PC-9 (cell line): Measurements from ENCODE around the gene MLANA. TPM values are rescaled to one million over a fixed set of nuclear protein-coding genes. Genes with fewer than 3 reads are reported as not detected.

Source experiments
- BruUV-seq: library from RNA; stranded (reverse); fragments of 400-500 nt; replicated peaks from 2 replicates; lab custom pipeline; 2021; lab: Mats Ljungman, UMichigan
- CTCF ChIA-PET: fragments of 300-600 bp; sonication (Branson Sonifier 250); formaldehyde crosslinking; loops from one replicate; lab custom pipeline; 2022; ENCODE audit warnings: antibody characterized with exemption; lab: Charles Lee
- POLR2A ChIA-PET: fragments of 300-600 bp; sonication (Branson Sonifier 250); formaldehyde crosslinking; loops from one replicate; lab custom pipeline; 2022; ENCODE audit warnings: antibody characterized with exemption; ENCODE audit not compliant: unreplicated experiment; lab: Charles Lee
- DNase-seq, 2 experiments: peaks; one replicate each; pipeline versions ENCODE4 v3.0.0 to v3.0.0-alpha.2; 2015 to 2022; ENCODE audit warnings: mixed read lengths in 1 of 2
- H2AFZ ChIP-seq: fragments of 200-600 bp; sonication (generic); 2 replicates; pipeline ENCODE4 v1.8.1; 2017; ENCODE audit warnings: antibody characterized with exemption
- H3F3A ChIP-seq: fragments of 200-600 bp; sonication (generic); 2 replicates; pipeline ENCODE4 v1.8.1; 2017; ENCODE audit warnings: antibody characterized with exemption, mild to moderate bottlenecking, low read depth; ENCODE audit not compliant: insufficient read depth
- H3K27ac ChIP-seq: fragments of 200-600 bp; sonication (generic); 2 replicates; pipeline ENCODE4 v1.6.1; 2016; ENCODE audit warnings: mixed run types
- H3K27me3 ChIP-seq: fragments of 200-600 bp; sonication (generic); 2 replicates; pipeline ENCODE4 v1.6.1; 2016; ENCODE audit warnings: low read depth, mixed run types; ENCODE audit not compliant: insufficient read depth
- H3K36me3 ChIP-seq: fragments of 200-600 bp; sonication (generic); 2 replicates; pipeline ENCODE4 v1.6.1; 2016; ENCODE audit warnings: low read depth, mixed run types
- H3K4me1 ChIP-seq: fragments of 200-600 bp; sonication (generic); replicated peaks from 2 replicates; pipeline ENCODE4 v1.6.1; 2016; ENCODE audit warnings: mixed run types; ENCODE audit not compliant: insufficient read depth
- H3K4me2 ChIP-seq: fragments of 200-600 bp; sonication (generic); 2 replicates; pipeline ENCODE4 v1.6.1; 2017; ENCODE audit warnings: mixed run types
- H3K4me3 ChIP-seq: fragments of 200-600 bp; sonication (generic); 2 replicates; pipeline ENCODE4 v1.6.1; 2016; ENCODE audit warnings: mixed run types
- H3K79me2 ChIP-seq: fragments of 200-600 bp; sonication (generic); 2 replicates; pipeline ENCODE4 v1.6.1; 2017; ENCODE audit warnings: low read depth, mixed run types
- H3K9me2 ChIP-seq: fragments of 200-600 bp; sonication (generic); 2 replicates; pipeline ENCODE4 v1.8.1; 2017; ENCODE audit warnings: mild to moderate bottlenecking; ENCODE audit not compliant: insufficient read depth
- H3K9me3 ChIP-seq: fragments of 200-600 bp; sonication (generic); 2 replicates; pipeline ENCODE4 v1.8.1; 2016; ENCODE audit warnings: low read depth; ENCODE audit not compliant: insufficient read depth
- H4K20me1 ChIP-seq: fragments of 200-600 bp; sonication (generic); 2 replicates; pipeline ENCODE4 v1.8.1; 2017; ENCODE audit not compliant: insufficient read depth
- EZH2 ChIP-seq: fragments of 200-600 bp; sonication (generic); IDR thresholded peaks from 2 replicates; pipeline ENCODE4 v1.8.0; 2017; ENCODE audit warnings: antibody characterized with exemption, low read depth
- intact Hi-C: fragments of 100-400 bp; cut with micrococcal nuclease; formaldehyde crosslinking; loops from one replicate; pipeline ENCODE4 v1.10.0; 2022; ENCODE audit not compliant: unreplicated experiment
- total RNA-seq: library from RNA; stranded (reverse); gene quantifications from 2 replicates; pipeline ENCODE4 v1.2.3, GENCODE V29; 2021
- TF ChIP-seq, protein P1 (sequence below): fragments of 200-600 bp; sonication (generic); conservative IDR thresholded peaks from 2 replicates; pipeline ENCODE4 v1.6.1; 2017; ENCODE audit warnings: mixed run types, antibody characterized with exemption, mild to moderate bottlenecking, moderate library complexity

MLANA gene
- total RNA-seq, 1 experiment from 2014 or later: not detected

DNA sequence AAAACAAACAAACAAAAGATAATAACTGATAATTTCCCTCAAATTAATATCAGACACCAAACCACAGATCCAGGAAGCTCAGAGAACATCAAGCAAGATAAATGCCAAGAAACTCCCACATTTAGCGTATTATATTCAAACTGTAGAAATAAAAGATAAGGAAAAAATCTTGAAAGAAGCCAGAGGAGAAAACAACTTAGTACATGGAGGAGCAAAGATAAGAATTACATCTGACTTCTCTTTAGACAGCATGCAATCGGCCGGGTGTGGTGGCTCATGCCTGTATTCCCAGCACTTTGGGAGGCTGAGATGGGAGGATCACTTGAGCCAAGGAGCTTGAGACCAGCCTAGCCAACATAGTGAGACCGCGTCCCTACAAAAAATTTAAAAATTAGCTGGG lies 17.2 kb upstream of the MLANA start:
- no peaks in the 10 kb centered on the region for H3K36me3 ChIP-seq
- no peak for TF ChIP-seq EZH2
- TF ChIP-seq, protein P1, sequence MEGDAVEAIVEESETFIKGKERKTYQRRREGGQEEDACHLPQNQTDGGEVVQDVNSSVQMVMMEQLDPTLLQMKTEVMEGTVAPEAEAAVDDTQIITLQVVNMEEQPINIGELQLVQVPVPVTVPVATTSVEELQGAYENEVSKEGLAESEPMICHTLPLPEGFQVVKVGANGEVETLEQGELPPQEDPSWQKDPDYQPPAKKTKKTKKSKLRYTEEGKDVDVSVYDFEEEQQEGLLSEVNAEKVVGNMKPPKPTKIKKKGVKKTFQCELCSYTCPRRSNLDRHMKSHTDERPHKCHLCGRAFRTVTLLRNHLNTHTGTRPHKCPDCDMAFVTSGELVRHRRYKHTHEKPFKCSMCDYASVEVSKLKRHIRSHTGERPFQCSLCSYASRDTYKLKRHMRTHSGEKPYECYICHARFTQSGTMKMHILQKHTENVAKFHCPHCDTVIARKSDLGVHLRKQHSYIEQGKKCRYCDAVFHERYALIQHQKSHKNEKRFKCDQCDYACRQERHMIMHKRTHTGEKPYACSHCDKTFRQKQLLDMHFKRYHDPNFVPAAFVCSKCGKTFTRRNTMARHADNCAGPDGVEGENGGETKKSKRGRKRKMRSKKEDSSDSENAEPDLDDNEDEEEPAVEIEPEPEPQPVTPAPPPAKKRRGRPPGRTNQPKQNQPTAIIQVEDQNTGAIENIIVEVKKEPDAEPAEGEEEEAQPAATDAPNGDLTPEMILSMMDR: no peak
- no peak overlapping the region for H3K27ac ChIP-seq
- no peaks in the 10 kb centered on the region for H4K20me1 ChIP-seq
- intact Hi-C loops: no loop called here
- DNase-seq: no peak
- peaks cover 6% of the 10 kb centered on the region; the same call in 1 of the 2 replicates for H3K4me1 ChIP-seq
- ChIA-PET POLR2A (no interaction called here), CTCF (no interaction called here)
- no peaks in the 10 kb centered on the region for H3K9me3 ChIP-seq
- H2AFZ ChIP-seq: no peak overlapping the region
- H3K27me3 ChIP-seq: no peaks in the 10 kb centered on the region
- no peaks in the 10 kb centered on the region for H3K9me2 ChIP-seq
- no TSS peak for BruUV-seq
- H3K4me2 ChIP-seq: no peak overlapping the region
- no peak overlapping the region for H3K4me3 ChIP-seq
- H3F3A ChIP-seq: no peaks in the 10 kb centered on the region; the same call in 1 of the 2 replicates
- H3K79me2 ChIP-seq: no peaks in the 10 kb centered on the region

DNA sequence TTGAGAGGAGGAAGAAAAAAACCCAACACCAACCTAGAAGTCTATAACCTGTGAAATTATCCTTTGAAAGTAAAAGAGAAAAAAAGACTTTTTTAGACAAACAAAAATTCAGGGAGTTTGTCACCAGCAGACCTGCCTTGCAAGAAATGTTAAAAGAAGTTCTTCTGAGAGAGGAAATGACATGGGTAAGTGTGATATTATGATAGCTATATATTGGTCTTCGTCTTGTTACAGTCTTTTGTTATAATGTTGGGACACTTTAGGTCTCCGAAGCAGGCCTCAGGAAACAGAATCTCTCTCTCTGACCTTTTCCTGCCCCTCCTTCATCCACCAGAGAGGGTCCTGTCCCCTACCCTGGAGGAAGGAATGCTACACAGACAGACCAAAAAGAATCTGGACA lies 16.6 kb upstream of the MLANA start:
- H4K20me1 ChIP-seq: no peaks in the 10 kb centered on the region
- H3K4me3 ChIP-seq: no peak overlapping the region
- no peak for DNase-seq
- no peak overlapping the region for H3K4me2 ChIP-seq
- no peaks in the 10 kb centered on the region for H3K79me2 ChIP-seq
- H3K9me2 ChIP-seq: no peaks in the 10 kb centered on the region
- ChIA-PET POLR2A (no interaction called here), CTCF (no interaction called here)
- intact Hi-C loops: no loop called here
- BruUV-seq: no TSS peak
- H2AFZ ChIP-seq: no peak overlapping the region
- no peaks in the 10 kb centered on the region for H3K36me3 ChIP-seq
- H3K4me1 ChIP-seq: peaks cover 6% of the 10 kb centered on the region; the same call in 1 of the 2 replicates
- no peaks in the 10 kb centered on the region for H3K27me3 ChIP-seq
- no peaks in the 10 kb centered on the region; the same call in 1 of the 2 replicates for H3F3A ChIP-seq
- H3K9me3 ChIP-seq: no peaks in the 10 kb centered on the region
- TF ChIP-seq, protein P1: no peak
- TF ChIP-seq EZH2: no peak
- H3K27ac ChIP-seq: no peak overlapping the region

DNA sequence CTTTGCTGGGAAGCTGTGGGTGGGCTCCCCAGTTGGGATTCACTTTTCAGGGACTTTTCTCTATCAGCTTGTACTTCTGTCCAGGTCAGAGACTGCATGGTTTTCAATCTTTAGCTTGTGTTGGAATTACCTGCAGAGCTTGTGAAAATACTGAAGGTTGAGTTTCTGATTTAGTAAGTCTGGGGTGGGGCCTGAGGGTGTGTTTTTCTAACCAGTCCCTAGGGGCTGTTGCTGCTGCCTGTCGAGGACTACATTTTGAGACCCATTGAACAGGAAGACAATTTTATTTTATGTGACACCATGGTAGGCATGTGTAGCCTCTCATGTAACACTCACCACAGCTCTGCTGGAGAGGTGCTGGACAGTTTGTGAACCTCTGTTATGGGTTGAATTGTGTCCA lies 14.7 kb upstream of the MLANA start:
- Histone ChIP-seq H3K79me2 (no peaks in the 10 kb centered on the region), H3K27me3 (no peaks in the 10 kb centered on the region), H4K20me1 (no peaks in the 10 kb centered on the region), H3K4me3 (no peak overlapping the region), H3K36me3 (no peaks in the 10 kb centered on the region), H3K9me3 (no peaks in the 10 kb centered on the region), H3K27ac (no peak overlapping the region), H3F3A (peaks cover 14% of the 10 kb centered on the region; the same call in 1 of the 2 replicates), H3K4me1 (peaks cover 20% of the 10 kb centered on the region), H3K4me2 (no peak overlapping the region), H3K9me2 (no peaks in the 10 kb centered on the region), H2AFZ (no peak overlapping the region)
- ChIA-PET CTCF (no interaction called here), POLR2A (no interaction called here)
- BruUV-seq: no TSS peak
- intact Hi-C loops: no loop called here
- TF ChIP-seq, protein P1: no peak
- no peak for TF ChIP-seq EZH2
- no peak for DNase-seq
